ENCODE data around the gene JPH2.

DNA sequence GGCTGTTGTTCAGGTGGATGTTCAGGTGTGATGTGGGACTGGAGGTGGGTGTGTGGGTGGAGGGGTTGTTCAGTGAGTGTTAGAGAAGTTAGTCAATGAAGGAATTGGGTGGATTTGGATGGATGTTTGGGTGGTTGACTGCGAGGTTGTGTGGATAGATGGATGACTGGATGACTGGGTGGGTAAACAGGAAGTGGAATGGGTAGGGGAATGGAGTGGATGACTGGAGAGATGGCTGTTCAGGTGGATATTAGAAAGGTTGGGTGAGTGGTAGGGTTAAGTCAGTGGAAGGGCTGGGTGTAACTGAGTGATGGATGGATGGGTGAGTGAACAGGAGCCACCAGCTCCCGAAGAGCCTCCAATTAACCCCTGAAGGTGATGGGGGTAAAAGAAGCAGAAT, 27.9 kb downstream of the JPH2 start:
- TF ChIP-seq, protein P1, sequence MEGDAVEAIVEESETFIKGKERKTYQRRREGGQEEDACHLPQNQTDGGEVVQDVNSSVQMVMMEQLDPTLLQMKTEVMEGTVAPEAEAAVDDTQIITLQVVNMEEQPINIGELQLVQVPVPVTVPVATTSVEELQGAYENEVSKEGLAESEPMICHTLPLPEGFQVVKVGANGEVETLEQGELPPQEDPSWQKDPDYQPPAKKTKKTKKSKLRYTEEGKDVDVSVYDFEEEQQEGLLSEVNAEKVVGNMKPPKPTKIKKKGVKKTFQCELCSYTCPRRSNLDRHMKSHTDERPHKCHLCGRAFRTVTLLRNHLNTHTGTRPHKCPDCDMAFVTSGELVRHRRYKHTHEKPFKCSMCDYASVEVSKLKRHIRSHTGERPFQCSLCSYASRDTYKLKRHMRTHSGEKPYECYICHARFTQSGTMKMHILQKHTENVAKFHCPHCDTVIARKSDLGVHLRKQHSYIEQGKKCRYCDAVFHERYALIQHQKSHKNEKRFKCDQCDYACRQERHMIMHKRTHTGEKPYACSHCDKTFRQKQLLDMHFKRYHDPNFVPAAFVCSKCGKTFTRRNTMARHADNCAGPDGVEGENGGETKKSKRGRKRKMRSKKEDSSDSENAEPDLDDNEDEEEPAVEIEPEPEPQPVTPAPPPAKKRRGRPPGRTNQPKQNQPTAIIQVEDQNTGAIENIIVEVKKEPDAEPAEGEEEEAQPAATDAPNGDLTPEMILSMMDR (IDR thresholded peaks at IDR 0.05; ENCODE audit: low read depth, low read length), result no peak
- TF ChIP-seq EZH2phosphoT487 (IDR thresholded peaks at IDR 0.05; ENCODE audit: low read depth), result no peak

Measured in OCI-LY3 (cell line).